Measurements from ENCODE around the gene TMEM121.
"Not testable (repeated sequence)": the region's sequence is repeated elsewhere in the genome, so short reads cannot be mapped to it uniquely, and the experiment has no call there.

TMEM121 gene

GRCh38 chr14:105547072-105547471 lies 20.7 kb downstream of the TMEM121 start:
- not testable (repeated sequence) for DNase-seq (ENCODE audit: low spot score)

GRCh38 chr14:105547741-105548169 lies 21.4 kb downstream of the TMEM121 start:
- no peak for DNase-seq (ENCODE audit: low spot score)

- no peak for DNase-seq (ENCODE audit: low spot score)
These were observed 23.1 kb downstream of the TMEM121 start for GRCh38 chr14:105549481-105549880.

- DNase-seq (ENCODE audit: low spot score) = no peak
These were observed 27.6 kb downstream of the TMEM121 start for GRCh38 chr14:105554022-105554421.

- DNase-seq (ENCODE audit: low spot score) = no peak
These were observed 28.1 kb downstream of the TMEM121 start for GRCh38 chr14:105554523-105554922.

GRCh38 chr14:105557671-105558070 lies 31.3 kb downstream of the TMEM121 start:
- DNase-seq (ENCODE audit: low spot score) = not testable (repeated sequence)

- not testable (repeated sequence) for DNase-seq (ENCODE audit: low spot score)
These were observed 32.2 kb downstream of the TMEM121 start for GRCh38 chr14:105558449-105559154.

- DNase-seq (ENCODE audit: low spot score) = not testable (repeated sequence)
These were observed 33.1 kb downstream of the TMEM121 start for GRCh38 chr14:105559384-105560047.

GRCh38 chr14:105560048-105560669 lies 33.8 kb downstream of the TMEM121 start:
- DNase-seq (ENCODE audit: low spot score) = not testable (repeated sequence)

- DNase-seq (ENCODE audit: low spot score) = not testable (repeated sequence)
These were observed 35.0 kb downstream of the TMEM121 start for GRCh38 chr14:105561345-105561744.

GRCh38 chr14:105562713-105563346 lies 36.4 kb downstream of the TMEM121 start:
- no peak for DNase-seq (ENCODE audit: low spot score)

- no peak for DNase-seq (ENCODE audit: low spot score)
These were observed 37.0 kb downstream of the TMEM121 start for GRCh38 chr14:105563347-105563737.

GRCh38 chr14:105564536-105564935 lies 38.2 kb downstream of the TMEM121 start:
- not testable (repeated sequence) for DNase-seq (ENCODE audit: low spot score)

- not testable (repeated sequence) for DNase-seq (ENCODE audit: low spot score)
These were observed 39.0 kb downstream of the TMEM121 start for GRCh38 chr14:105565185-105565919.

- not testable (repeated sequence) for DNase-seq (ENCODE audit: low spot score)
These were observed 40.1 kb downstream of the TMEM121 start for GRCh38 chr14:105566248-105567163.

GRCh38 chr14:105567164-105568103 lies 41.1 kb downstream of the TMEM121 start:
- DNase-seq (ENCODE audit: low spot score) = not testable (repeated sequence)

- DNase-seq (ENCODE audit: low spot score) = not testable (repeated sequence)
These were observed 41.9 kb downstream of the TMEM121 start for GRCh38 chr14:105568140-105568843.

- DNase-seq (ENCODE audit: low spot score) = no peak
These were observed 42.7 kb downstream of the TMEM121 start for GRCh38 chr14:105568859-105569766.
